IMR-90 (cell line): ENCODE measurements around the gene ANGPTL4. TPM values are rescaled to one million over a fixed set of nuclear protein-coding genes. Genes with fewer than 3 reads are reported as not detected.
"Not testable (repeated sequence)": the region's sequence is repeated elsewhere in the genome, so short reads cannot be mapped to it uniquely, and the experiment has no call there.

ENCODE experiments used
- ATAC-seq: fragments of 200-7000 bp; cut with Tn5 transposase; 2 replicates; pipeline ENCODE4 v1.9.1; 2020; ENCODE audit warnings: low read depth, mild to moderate bottlenecking, moderate library complexity
- BruUV-seq: library from RNA; stranded (reverse); fragments of 400-500 nt; replicated peaks from 2 replicates; lab custom pipeline; 2021; lab: Mats Ljungman, UMichigan
- CTCF ChIA-PET: fragments of 300-600 bp; formaldehyde crosslinking; extraction: SDS; loops from one replicate; lab custom pipeline; 2021; ENCODE audit warnings: antibody characterized with exemption; lab: Yijun Ruan, JAX
- POLR2A ChIA-PET: fragments of 300-600 bp; sonication (Branson Sonifier 250); formaldehyde crosslinking; loops from one replicate; lab custom pipeline; 2022; ENCODE audit warnings: antibody characterized with exemption; ENCODE audit not compliant: unreplicated experiment; lab: Charles Lee
- DNase-seq: peaks from one replicate; pipeline ENCODE4 v3.0.0; 2013
- H2AFZ ChIP-seq: replicated peaks from 2 replicates; pipeline ENCODE3; 2013; ENCODE audit warnings: low read length, mild to moderate bottlenecking; ENCODE audit not compliant: poor library complexity
- H2AK5ac ChIP-seq: 2 replicates; pipeline ENCODE4 v1.6.1; 2013; ENCODE audit warnings: low read depth, low read length, inconsistent platforms
- H2AK9ac ChIP-seq: replicated peaks from 2 replicates; pipeline ENCODE3; 2013; ENCODE audit warnings: mild to moderate bottlenecking, low read depth, low read length, moderate library complexity; ENCODE audit not compliant: poor library complexity
- H2BK120ac ChIP-seq: 2 replicates; pipeline ENCODE4 v1.6.1; 2013; ENCODE audit warnings: low read depth, low read length, inconsistent platforms
- H2BK15ac ChIP-seq: 3 replicates; pipeline ENCODE4 v1.6.1; 2013; ENCODE audit warnings: low read depth, low read length, inconsistent platforms
- H2BK20ac ChIP-seq: 2 replicates; pipeline ENCODE4 v1.6.1; 2013; ENCODE audit warnings: low read depth, mild to moderate bottlenecking, inconsistent platforms, low read length, moderate library complexity
- H2BK5ac ChIP-seq: 2 replicates; pipeline ENCODE4 v1.6.1; 2013; ENCODE audit warnings: mild to moderate bottlenecking, low read depth, low read length, inconsistent platforms; ENCODE audit not compliant: poor library complexity, severe bottlenecking
- H3K14ac ChIP-seq: replicated peaks from 2 replicates; pipeline ENCODE4 v1.6.1; 2013; ENCODE audit warnings: low read depth, low read length, inconsistent platforms
- H3K18ac ChIP-seq: 2 replicates; pipeline ENCODE4 v1.6.1; 2013; ENCODE audit warnings: low read depth, low read length, control low read depth
- H3K23ac ChIP-seq: 2 replicates; pipeline ENCODE4 v1.6.1; 2013; ENCODE audit warnings: low read depth, low read length, inconsistent platforms
- H3K27ac ChIP-seq: 2 replicates; pipeline ENCODE4 v1.5.1; 2013; ENCODE audit warnings: mild to moderate bottlenecking, control low read depth, low read length; ENCODE audit not compliant: insufficient read depth
- H3K27me3 ChIP-seq: 2 replicates; pipeline ENCODE4 v1.6.1; 2013; ENCODE audit warnings: low read length; ENCODE audit not compliant: control insufficient read depth, insufficient read depth
- H3K36me3 ChIP-seq: 2 replicates; pipeline ENCODE4 v1.6.1; 2013; ENCODE audit warnings: low read length, mixed read lengths; ENCODE audit not compliant: control insufficient read depth, insufficient read depth
- H3K4ac ChIP-seq: 2 replicates; pipeline ENCODE4 v1.6.1; 2013; ENCODE audit warnings: low read depth, low read length, inconsistent platforms
- H3K4me1 ChIP-seq: 2 replicates; pipeline ENCODE4 v1.6.1; 2013; ENCODE audit warnings: low read length, mixed read lengths; ENCODE audit not compliant: control insufficient read depth, insufficient read depth
- H3K4me2 ChIP-seq: 2 replicates; pipeline ENCODE4 v1.6.1; 2013; ENCODE audit warnings: low read depth, mild to moderate bottlenecking, control low read depth, low read length, moderate library complexity
- H3K4me3 ChIP-seq: 2 replicates; pipeline ENCODE4 v1.5.1; 2013; ENCODE audit warnings: low read depth, mild to moderate bottlenecking, control low read depth, low read length, moderate library complexity; ENCODE audit not compliant: insufficient read depth
- H3K56ac ChIP-seq: 2 replicates; pipeline ENCODE4 v1.6.1; 2013; ENCODE audit warnings: low read length, inconsistent platforms; ENCODE audit not compliant: insufficient read depth; ENCODE audit errors: extremely low read depth
- H3K79me1 ChIP-seq, 2 experiments: 2 replicates each; pipeline ENCODE4 v1.6.1; 2013; ENCODE audit warnings: low read length in 2 of 2, inconsistent platforms in 1 of 2, low read depth in 1 of 2
- H3K9ac ChIP-seq: 2 replicates; pipeline ENCODE4 v1.6.1; 2013; ENCODE audit warnings: low read depth, low read length, control low read depth
- H3K9me1 ChIP-seq: 2 replicates; pipeline ENCODE4 v1.6.1; 2013; ENCODE audit warnings: low read length, inconsistent platforms; ENCODE audit not compliant: insufficient read depth
- H3K9me3 ChIP-seq: 2 replicates; pipeline ENCODE4 v1.6.1; 2013; ENCODE audit warnings: low read length; ENCODE audit not compliant: control insufficient read depth, insufficient read depth
- H4K20me1 ChIP-seq: 2 replicates; pipeline ENCODE4 v1.6.1; 2013; ENCODE audit warnings: low read length, inconsistent platforms; ENCODE audit not compliant: insufficient read depth
- H4K5ac ChIP-seq: 2 replicates; pipeline ENCODE4 v1.6.1; 2013; ENCODE audit warnings: mild to moderate bottlenecking, low read depth, low read length, control low read depth
- H4K8ac ChIP-seq, 2 experiments: 2 replicates each; pipeline ENCODE4 v1.6.1; 2013; ENCODE audit warnings: low read depth in 2 of 2, low read length in 2 of 2, control low read depth in 1 of 2, inconsistent platforms in 1 of 2
- H4K91ac ChIP-seq: 2 replicates; pipeline ENCODE4 v1.6.1; 2013; ENCODE audit warnings: low read depth, low read length, inconsistent platforms; ENCODE audit not compliant: insufficient read depth
- CEBPB ChIP-seq: IDR thresholded peaks from 2 replicates; pipeline ENCODE4 v1.6.1; 2012; ENCODE audit warnings: low read depth, low read length, improper control_type of control experiment
- MAFK ChIP-seq: IDR thresholded peaks from 2 replicates; pipeline ENCODE4 v1.6.1; 2012; ENCODE audit warnings: low read depth, low read length, improper control_type of control experiment
- MXI1 ChIP-seq: IDR thresholded peaks from 2 replicates; pipeline ENCODE4 v1.6.1; 2012; ENCODE audit warnings: low read depth, mild to moderate bottlenecking, low read length, moderate library complexity, borderline replicate concordance
- NFE2L2 ChIP-seq: fragments of 150-350 bp; IDR thresholded peaks from 2 replicates; pipeline ENCODE4 v1.6.1; 2016; ENCODE audit warnings: low read depth, mild to moderate bottlenecking, low read length
- RCOR1 ChIP-seq: IDR thresholded peaks from 2 replicates; pipeline ENCODE4 v1.6.1; 2012; ENCODE audit warnings: mild to moderate bottlenecking, low read length, improper control_type of control experiment; ENCODE audit not compliant: insufficient replicate concordance
- WGBS, 2 experiments: methylation state at CpG; one replicate each; pipeline versions ENCODE4 v1.1.5 to v1.1.7; 2013; ENCODE audit warnings: missing lambda C conversion rate in 2 of 2; ENCODE audit not compliant: insufficient read length in 1 of 2; ENCODE audit errors: extremely low coverage in 2 of 2; 5-methylcytosine and 5-hydroxymethylcytosine counted together
- dilution Hi-C: fragments of 300-500 bp; cut with HindIII; formaldehyde crosslinking; loops from one replicate; pipeline ENCODE4 v1.14.3; 2018; ENCODE audit warnings: low sequenced_read_pairs; ENCODE audit not compliant: unreplicated experiment
- in situ Hi-C: fragments of 300-500 bp; cut with MboI; formaldehyde crosslinking; loops from 3 replicates; pipeline ENCODE4 v1.14.3; 2019; ENCODE audit warnings: low sequenced_read_pairs, inconsistent platforms, mixed read lengths
- intact Hi-C: fragments of 100-400 bp; cut with micrococcal nuclease; formaldehyde crosslinking; loops from 2 replicates; pipeline ENCODE4 v1.10.0; 2022
- polyA plus RNA-seq, 3 experiments: library from polyadenylated mRNA; depleted of rRNA; stranded (reverse); fragments of >200 nt; gene quantifications; 2 replicates each; pipeline ENCODE4 v1.2.3, GENCODE V29; 2012; ENCODE audit warnings: low replicate concordance in 1 of 3
- total RNA-seq: library from RNA; depleted of rRNA; stranded (reverse); fragments of >200 nt; gene quantifications from 2 replicates; pipeline ENCODE4 v1.2.3, GENCODE V29; 2012

ANGPTL4 gene
- total and polyA plus RNA-seq, 2 of the 4 experiments (the other 2 are of a cell fraction), result 1.4 to 19.1 TPM

DNA sequence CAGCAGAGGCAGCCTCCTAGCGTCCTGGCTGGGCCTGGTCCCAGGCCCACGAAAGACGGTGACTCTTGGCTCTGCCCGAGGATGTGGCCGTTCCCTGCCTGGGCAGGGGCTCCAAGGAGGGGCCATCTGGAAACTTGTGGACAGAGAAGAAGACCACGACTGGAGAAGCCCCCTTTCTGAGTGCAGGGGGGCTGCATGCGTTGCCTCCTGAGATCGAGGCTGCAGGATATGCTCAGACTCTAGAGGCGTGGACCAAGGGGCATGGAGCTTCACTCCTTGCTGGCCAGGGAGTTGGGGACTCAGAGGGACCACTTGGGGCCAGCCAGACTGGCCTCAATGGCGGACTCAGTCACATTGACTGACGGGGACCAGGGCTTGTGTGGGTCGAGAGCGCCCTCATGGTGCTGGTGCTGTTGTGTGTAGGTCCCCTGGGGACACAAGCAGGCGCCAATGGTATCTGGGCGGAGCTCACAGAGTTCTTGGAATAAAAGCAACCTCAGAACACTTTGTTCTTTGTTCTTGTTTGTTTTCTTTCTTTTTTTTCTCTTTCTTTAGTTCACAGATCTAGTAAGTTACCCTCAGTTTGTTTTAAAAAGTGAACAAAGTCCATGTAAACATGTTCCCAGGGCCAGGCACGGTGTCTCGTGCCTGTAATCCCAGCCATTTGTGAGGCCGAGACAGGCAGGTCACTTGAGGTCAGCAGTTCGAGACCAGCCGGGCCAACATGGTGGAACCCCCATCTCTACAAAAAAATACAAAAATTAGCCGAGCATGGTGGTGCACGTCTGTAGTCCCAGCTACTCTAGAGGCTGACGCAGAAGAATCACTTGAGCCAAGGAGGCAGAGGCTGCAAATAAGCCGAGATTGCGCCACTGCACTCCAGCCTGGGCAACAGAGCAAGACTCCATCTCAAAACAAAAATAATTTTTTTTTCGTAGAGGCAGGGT is 10.2 kb downstream of the ANGPTL4 start:
- Histone ChIP-seq H3K4me3 (no peak overlapping the region), H4K8ac (no peak overlapping the region), H3K36me3 (peaks cover 21% of the 10 kb centered on the region), H2AK5ac (no peak overlapping the region), H3K23ac (no peak overlapping the region), H2AK9ac (no peak overlapping the region), H3K27ac (no peak overlapping the region), H2BK20ac (no peak overlapping the region), H3K9me3 (no peaks in the 10 kb centered on the region), H3K4me1 (peaks cover 7% of the 10 kb centered on the region; the same call in 1 of the 2 replicates), H3K9me1 (no peaks in the 10 kb centered on the region), H4K91ac (no peak overlapping the region), H3K14ac (no peak overlapping the region), H3K27me3 (no peaks in the 10 kb centered on the region), H2BK5ac (no peak overlapping the region), H2BK15ac (no peak overlapping the region), H3K56ac (no peak overlapping the region), H4K20me1 (no peaks in the 10 kb centered on the region; the same call in 1 of the 2 replicates), H3K4me2 (no peak overlapping the region), H4K5ac (no peak overlapping the region), H3K79me1 (peaks cover 0 to 9% of the 10 kb centered on the region in 2 experiments; a peak in 2 of 4 replicates), H2AFZ (no peak overlapping the region), H2BK120ac (no peak overlapping the region), H3K4ac (no peak overlapping the region), H3K9ac (no peak overlapping the region), H3K18ac (no peak overlapping the region)
- ChIA-PET CTCF (no interaction called here), POLR2A (no interaction called here)
- TF ChIP-seq RCOR1, result no peak
- TF ChIP-seq CEBPB, result 0 out of 2 replicates have a peak, but pooled peaks have one; percentile 1
- no peak for TF ChIP-seq NFE2L2
- TF ChIP-seq MXI1, result no peak
- no peak for TF ChIP-seq MAFK
- WGBS, 2 experiments, result 99% methylated on average over 8 of the region's 26 CpGs; no CpG with 5 or more reads in 1 of the 2 experiments
- BruUV-seq, result no TSS peak
- no peak for ATAC-seq
- dilution Hi-C loops, result no loop called here
- intact Hi-C loops, result no loop called here
- in situ Hi-C loops, result no loop called here
- DNase-seq, result no peak

DNA sequence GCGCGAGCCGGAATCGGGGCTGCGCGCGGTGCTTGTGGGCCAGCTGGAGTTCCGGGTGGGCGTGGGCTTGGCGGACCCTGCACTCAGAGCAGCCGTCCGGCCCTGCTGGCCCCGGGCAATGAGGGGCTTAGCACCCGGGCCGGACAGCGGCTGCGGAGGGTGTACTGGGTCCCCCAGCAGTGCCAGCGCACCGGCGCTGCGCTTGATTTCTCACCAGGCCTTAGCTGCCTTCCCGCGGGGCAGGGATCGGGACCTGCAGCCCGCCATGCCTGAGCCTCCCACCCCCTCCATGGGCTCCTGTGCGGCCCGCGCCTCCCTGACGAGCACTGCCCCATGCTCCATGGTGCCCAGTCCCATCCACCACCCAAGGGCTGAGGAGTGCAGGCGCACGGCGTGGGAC is 11.8 kb downstream of the ANGPTL4 start:
- BruUV-seq, H3K9me3 ChIP-seq, intact Hi-C loops, H2BK5ac ChIP-seq, H3K9ac ChIP-seq, CTCF ChIA-PET, H3K4me1 ChIP-seq, H4K5ac ChIP-seq, H4K91ac ChIP-seq, H2BK120ac ChIP-seq, H3K27ac ChIP-seq, in situ Hi-C loops, H2BK20ac ChIP-seq, H3K14ac ChIP-seq, H3K18ac ChIP-seq, DNase-seq, H3K27me3 ChIP-seq, H2AK9ac ChIP-seq, H3K9me1 ChIP-seq, H3K4me3 ChIP-seq, H3K4ac ChIP-seq, dilution Hi-C loops, H2BK15ac ChIP-seq, H3K56ac ChIP-seq, ATAC-seq, H4K8ac ChIP-seq, H3K4me2 ChIP-seq, POLR2A ChIA-PET, H2AK5ac ChIP-seq, H2AFZ ChIP-seq, H3K79me1 ChIP-seq, H3K23ac ChIP-seq, H4K20me1 ChIP-seq: not testable (repeated sequence)
- WGBS, 2 experiments, result 96% methylated on average over 20 of the region's 32 CpGs; no CpG with 5 or more reads in 1 of the 2 experiments
- H3K36me3 ChIP-seq, result peaks cover 18% of the 10 kb centered on the region
